ENCODE data around the gene SMG6.
"Not testable (repeated sequence)": the region's sequence is repeated elsewhere in the genome, so short reads cannot be mapped to it uniquely, and the experiment has no call there.

DNA sequence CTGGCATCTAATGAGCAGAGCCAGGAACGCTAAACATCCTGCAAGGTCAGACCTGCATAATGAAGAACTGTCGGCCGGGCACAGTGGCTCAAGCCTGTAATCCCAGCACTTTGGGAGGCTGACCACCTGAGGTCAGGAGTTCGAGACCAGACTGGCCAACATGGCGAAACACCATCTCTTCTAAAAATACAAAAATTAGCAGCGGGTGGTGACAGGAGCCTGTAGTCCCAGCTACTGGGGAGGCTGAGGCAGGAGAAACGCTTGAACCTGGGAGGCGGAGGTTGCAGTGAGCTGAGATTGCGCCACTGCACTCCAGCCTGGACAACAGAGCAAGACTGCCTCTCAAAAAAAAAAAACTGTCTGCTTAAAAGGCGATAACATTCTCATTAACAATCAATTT is 38.4 kb downstream of the SMG6 start:
- not testable (repeated sequence) for TF ChIP-seq CREM (CRISPR knock-in tag; IDR thresholded peaks at IDR 0.05); ATF1 (CRISPR knock-in tag; IDR thresholded peaks at IDR 0.05); HMGA2 (CRISPR knock-in tag; IDR thresholded peaks at IDR 0.05); ZNF121 (CRISPR knock-in tag; IDR thresholded peaks at IDR 0.05); ESRRA (CRISPR knock-in tag; IDR thresholded peaks at IDR 0.05; ENCODE audit: borderline replicate concordance); TEAD4 (CRISPR knock-in tag; IDR thresholded peaks at IDR 0.05); MXD4 (CRISPR knock-in tag; IDR thresholded peaks at IDR 0.05; ENCODE audit: borderline replicate concordance)
- TF ChIP-seq, protein P1, sequence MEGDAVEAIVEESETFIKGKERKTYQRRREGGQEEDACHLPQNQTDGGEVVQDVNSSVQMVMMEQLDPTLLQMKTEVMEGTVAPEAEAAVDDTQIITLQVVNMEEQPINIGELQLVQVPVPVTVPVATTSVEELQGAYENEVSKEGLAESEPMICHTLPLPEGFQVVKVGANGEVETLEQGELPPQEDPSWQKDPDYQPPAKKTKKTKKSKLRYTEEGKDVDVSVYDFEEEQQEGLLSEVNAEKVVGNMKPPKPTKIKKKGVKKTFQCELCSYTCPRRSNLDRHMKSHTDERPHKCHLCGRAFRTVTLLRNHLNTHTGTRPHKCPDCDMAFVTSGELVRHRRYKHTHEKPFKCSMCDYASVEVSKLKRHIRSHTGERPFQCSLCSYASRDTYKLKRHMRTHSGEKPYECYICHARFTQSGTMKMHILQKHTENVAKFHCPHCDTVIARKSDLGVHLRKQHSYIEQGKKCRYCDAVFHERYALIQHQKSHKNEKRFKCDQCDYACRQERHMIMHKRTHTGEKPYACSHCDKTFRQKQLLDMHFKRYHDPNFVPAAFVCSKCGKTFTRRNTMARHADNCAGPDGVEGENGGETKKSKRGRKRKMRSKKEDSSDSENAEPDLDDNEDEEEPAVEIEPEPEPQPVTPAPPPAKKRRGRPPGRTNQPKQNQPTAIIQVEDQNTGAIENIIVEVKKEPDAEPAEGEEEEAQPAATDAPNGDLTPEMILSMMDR (IDR thresholded peaks at IDR 0.05) = not testable (repeated sequence)
- TF ChIP-seq, protein P2, sequence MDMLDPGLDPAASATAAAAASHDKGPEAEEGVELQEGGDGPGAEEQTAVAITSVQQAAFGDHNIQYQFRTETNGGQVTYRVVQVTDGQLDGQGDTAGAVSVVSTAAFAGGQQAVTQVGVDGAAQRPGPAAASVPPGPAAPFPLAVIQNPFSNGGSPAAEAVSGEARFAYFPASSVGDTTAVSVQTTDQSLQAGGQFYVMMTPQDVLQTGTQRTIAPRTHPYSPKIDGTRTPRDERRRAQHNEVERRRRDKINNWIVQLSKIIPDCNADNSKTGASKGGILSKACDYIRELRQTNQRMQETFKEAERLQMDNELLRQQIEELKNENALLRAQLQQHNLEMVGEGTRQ (CRISPR knock-in tag; IDR thresholded peaks at IDR 0.05) = not testable (repeated sequence)
- TF ChIP-seq, protein P3, sequence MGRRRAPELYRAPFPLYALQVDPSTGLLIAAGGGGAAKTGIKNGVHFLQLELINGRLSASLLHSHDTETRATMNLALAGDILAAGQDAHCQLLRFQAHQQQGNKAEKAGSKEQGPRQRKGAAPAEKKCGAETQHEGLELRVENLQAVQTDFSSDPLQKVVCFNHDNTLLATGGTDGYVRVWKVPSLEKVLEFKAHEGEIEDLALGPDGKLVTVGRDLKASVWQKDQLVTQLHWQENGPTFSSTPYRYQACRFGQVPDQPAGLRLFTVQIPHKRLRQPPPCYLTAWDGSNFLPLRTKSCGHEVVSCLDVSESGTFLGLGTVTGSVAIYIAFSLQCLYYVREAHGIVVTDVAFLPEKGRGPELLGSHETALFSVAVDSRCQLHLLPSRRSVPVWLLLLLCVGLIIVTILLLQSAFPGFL (CRISPR knock-in tag; IDR thresholded peaks at IDR 0.05; ENCODE audit: borderline replicate concordance) = not testable (repeated sequence)
- TF ChIP-seq, protein P4, sequence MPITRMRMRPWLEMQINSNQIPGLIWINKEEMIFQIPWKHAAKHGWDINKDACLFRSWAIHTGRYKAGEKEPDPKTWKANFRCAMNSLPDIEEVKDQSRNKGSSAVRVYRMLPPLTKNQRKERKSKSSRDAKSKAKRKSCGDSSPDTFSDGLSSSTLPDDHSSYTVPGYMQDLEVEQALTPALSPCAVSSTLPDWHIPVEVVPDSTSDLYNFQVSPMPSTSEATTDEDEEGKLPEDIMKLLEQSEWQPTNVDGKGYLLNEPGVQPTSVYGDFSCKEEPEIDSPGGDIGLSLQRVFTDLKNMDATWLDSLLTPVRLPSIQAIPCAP (CRISPR knock-in tag; IDR thresholded peaks at IDR 0.05) = not testable (repeated sequence)

Measured in WTC11 (cell line).